Hepatocyte (in vitro differentiated cells): ENCODE measurements around the gene CYP4F11. TPM values are rescaled to one million over a fixed set of nuclear protein-coding genes. Genes with fewer than 3 reads are reported as not detected.
"Not testable (repeated sequence)": the region's sequence is repeated elsewhere in the genome, so short reads cannot be mapped to it uniquely, and the experiment has no call there.

Experiments
- DNase-seq: peaks from one replicate; pipeline ENCODE4 v3.0.0-alpha.2; 2016; ENCODE audit warnings: low spot score
- H2AFZ ChIP-seq: fragments of 200-600 bp; sonication (generic); 2 replicates; pipeline ENCODE4 v1.6.0; 2016; ENCODE audit warnings: antibody characterized with exemption, mild to moderate bottlenecking
- H3K27ac ChIP-seq: fragments of 200-600 bp; sonication (generic); 2 replicates; pipeline ENCODE4 v1.5.1; 2016; ENCODE audit warnings: mild to moderate bottlenecking
- H3K27me3 ChIP-seq: fragments of 200-600 bp; sonication (generic); 2 replicates; pipeline ENCODE4 v1.6.1; 2016
- H3K36me3 ChIP-seq: fragments of 200-600 bp; sonication (generic); replicated peaks from 2 replicates; pipeline ENCODE4 v1.5.1; 2016; ENCODE audit warnings: low read depth; ENCODE audit not compliant: insufficient read depth
- H3K4me1 ChIP-seq: fragments of 200-600 bp; sonication (generic); 2 replicates; pipeline ENCODE4 v1.5.1; 2016; ENCODE audit warnings: mild to moderate bottlenecking, moderate library complexity; ENCODE audit not compliant: insufficient read depth
- H3K4me2 ChIP-seq: fragments of 200-600 bp; sonication (generic); 2 replicates; pipeline ENCODE4 v1.6.0; 2016
- H3K4me3 ChIP-seq: fragments of 200-600 bp; sonication (generic); 2 replicates; pipeline ENCODE4 v1.5.1; 2016; ENCODE audit warnings: mild to moderate bottlenecking
- H3K79me2 ChIP-seq: fragments of 200-600 bp; sonication (generic); 2 replicates; pipeline ENCODE4 v1.6.0; 2017; ENCODE audit warnings: mild to moderate bottlenecking
- H3K9me2 ChIP-seq: fragments of 200-600 bp; sonication (generic); replicated peaks from 2 replicates; pipeline ENCODE4 v1.6.0; 2017; ENCODE audit warnings: mild to moderate bottlenecking; ENCODE audit not compliant: insufficient read depth
- H3K9me3 ChIP-seq: fragments of 200-600 bp; sonication (generic); 2 replicates; pipeline ENCODE4 v1.5.1; 2016; ENCODE audit warnings: low read depth, mild to moderate bottlenecking
- H4K20me1 ChIP-seq: fragments of 200-600 bp; sonication (generic); 2 replicates; pipeline ENCODE4 v1.6.0; 2016; ENCODE audit warnings: mild to moderate bottlenecking; ENCODE audit not compliant: insufficient read depth, poor library complexity, severe bottlenecking
- CTCF ChIP-seq: fragments of 200-600 bp; sonication (generic); IDR thresholded peaks from 2 replicates; pipeline ENCODE4 v1.5.1; 2016; ENCODE audit warnings: antibody characterized with exemption, mild to moderate bottlenecking; ENCODE audit not compliant: poor library complexity
- EZH2 ChIP-seq: fragments of 200-600 bp; sonication (generic); IDR thresholded peaks from 2 replicates; pipeline ENCODE4 v1.6.1; 2016; ENCODE audit warnings: antibody characterized with exemption, mild to moderate bottlenecking, borderline replicate concordance
- EZH2phosphoT487 ChIP-seq: fragments of 200-600 bp; sonication (generic); IDR thresholded peaks from one replicate; pipeline ENCODE4 v1.6.1; 2018; ENCODE audit warnings: antibody characterized with exemption, mild to moderate bottlenecking, low read depth, moderate library complexity; ENCODE audit not compliant: unreplicated experiment, severe bottlenecking
- WGBS: methylation state at CpG from one replicate; pipeline ENCODE4 v1.1.6; 2016; ENCODE audit warnings: low lambda C conversion rate; ENCODE audit errors: missing lambda C conversion rate; 5-methylcytosine and 5-hydroxymethylcytosine counted together
- polyA plus RNA-seq: library from polyadenylated mRNA; unstranded; fragments of >200 nt; fragmentation: Nextera tagmentation; extraction: Ambion mirVana; gene quantifications from 2 replicates; pipeline ENCODE4 v1.2.1, GENCODE V29; 2016
- total RNA-seq: library from RNA; depleted of rRNA; stranded (reverse); fragments of >200 nt; gene quantifications from 2 replicates; pipeline ENCODE4 v1.2.3, GENCODE V29; 2014

CYP4F11 gene
- total and polyA plus RNA-seq, 2 experiments from 2014 or later, result not detected

DNA sequence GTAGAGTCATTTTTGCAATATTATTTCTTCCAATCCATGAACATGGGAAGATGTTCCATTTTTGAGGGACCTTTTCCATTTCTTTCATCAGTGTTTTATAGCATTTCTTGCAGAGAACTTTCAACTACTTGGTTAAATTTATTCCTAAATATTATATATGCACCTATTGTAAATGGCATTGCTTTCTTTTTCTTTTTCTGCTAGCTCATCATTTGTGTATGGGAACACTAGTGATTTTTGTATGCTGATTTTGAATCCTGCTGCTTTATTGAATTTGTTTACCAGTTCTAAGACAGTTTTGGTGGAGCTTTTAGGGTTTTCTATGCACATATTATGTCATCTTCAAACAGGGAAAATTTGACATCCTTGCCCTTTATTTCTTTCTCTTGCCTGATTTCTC is 29.3 kb downstream of the CYP4F11 start:
- Histone ChIP-seq H3K79me2 (no peaks in the 10 kb centered on the region), H3K4me3 (no peak overlapping the region), H3K9me3 (no peaks in the 10 kb centered on the region), H3K9me2 (no peaks in the 10 kb centered on the region), H4K20me1 (no peaks in the 10 kb centered on the region), H3K27me3 (no peaks in the 10 kb centered on the region), H2AFZ (no peak overlapping the region), H3K27ac (no peak overlapping the region), H3K4me2 (no peak overlapping the region), H3K36me3 (no peaks in the 10 kb centered on the region), H3K4me1 (no peaks in the 10 kb centered on the region)
- TF ChIP-seq CTCF (no peak), EZH2 (no peak), EZH2phosphoT487 (no peak)
- no peak for DNase-seq

GRCh38 chr19:15902898-15903297 is 31.4 kb downstream of the CYP4F11 start:
- not testable (repeated sequence) for H2AFZ ChIP-seq, H3K27me3 ChIP-seq, H3K4me3 ChIP-seq, H3K79me2 ChIP-seq, H3K4me2 ChIP-seq, H3K9me2 ChIP-seq, H3K27ac ChIP-seq, H3K4me1 ChIP-seq, H3K9me3 ChIP-seq, DNase-seq, H3K36me3 ChIP-seq, H4K20me1 ChIP-seq
- 83% methylated on average over 29 of the region's 29 CpGs for WGBS

DNA sequence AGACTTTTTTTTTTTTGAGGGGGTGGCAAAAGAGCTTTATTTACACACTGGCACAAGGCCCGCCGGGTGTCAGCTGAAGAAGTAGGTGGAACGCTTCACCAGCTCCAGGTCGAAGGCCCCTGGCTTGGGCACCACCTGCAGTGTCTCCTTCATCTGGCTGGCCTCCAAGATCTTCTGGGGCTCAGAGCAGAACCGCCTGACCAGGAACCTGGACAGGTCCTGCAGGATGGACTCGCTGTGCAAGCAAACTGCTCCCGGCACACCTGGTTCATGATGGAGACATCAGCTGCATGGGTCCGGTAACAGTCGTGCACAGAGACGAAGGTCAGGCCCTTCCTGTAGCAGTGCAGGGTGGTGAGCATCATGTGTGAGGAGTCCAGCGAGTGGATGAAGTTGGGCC is 32.1 kb downstream of the CYP4F11 start:
- H3K36me3 ChIP-seq, result no peaks in the 10 kb centered on the region
- DNase-seq, result no peak
- 75% methylated on average over 11 of the region's 11 CpGs for WGBS

GRCh38 chr19:15900504-15900903 is 33.8 kb downstream of the CYP4F11 start:
- TF ChIP-seq CTCF, result no peak
- TF ChIP-seq EZH2phosphoT487, result no peak
- TF ChIP-seq EZH2, result no peak
- H3K27me3 ChIP-seq, result no peaks in the 10 kb centered on the region
- no peaks in the 10 kb centered on the region for H4K20me1 ChIP-seq
- H3K4me1 ChIP-seq, result no peaks in the 10 kb centered on the region
- H3K9me3 ChIP-seq, result no peaks in the 10 kb centered on the region
- no peaks in the 10 kb centered on the region for H3K9me2 ChIP-seq
- H3K4me2 ChIP-seq, result no peak overlapping the region
- no peak overlapping the region for H3K27ac ChIP-seq
- 77% methylated on average over 11 of the region's 11 CpGs for WGBS
- no peaks in the 10 kb centered on the region for H3K79me2 ChIP-seq
- no peak overlapping the region for H2AFZ ChIP-seq
- no peak for DNase-seq
- H3K36me3 ChIP-seq, result no peaks in the 10 kb centered on the region
- no peak overlapping the region for H3K4me3 ChIP-seq

More for the DNA sequence above, 32.1 kb downstream of the CYP4F11 start:
- no peaks in the 10 kb centered on the region for H3K9me3 ChIP-seq
- TF ChIP-seq EZH2 (no peak), CTCF (no peak)
- H3K27me3 ChIP-seq, result no peaks in the 10 kb centered on the region
- no peak overlapping the region for H3K4me2 ChIP-seq
- H2AFZ ChIP-seq, result no peak overlapping the region
- H4K20me1 ChIP-seq, result no peaks in the 10 kb centered on the region
- no peak overlapping the region for H3K4me3 ChIP-seq
- no peaks in the 10 kb centered on the region for H3K4me1 ChIP-seq
- no peaks in the 10 kb centered on the region for H3K9me2 ChIP-seq
- no peak overlapping the region for H3K27ac ChIP-seq
- H3K79me2 ChIP-seq, result no peaks in the 10 kb centered on the region

GRCh38 chr19:15900032-15900431 is 34.3 kb downstream of the CYP4F11 start:
- not testable (repeated sequence) for H3K27ac ChIP-seq, H3K9me3 ChIP-seq, DNase-seq, H3K4me3 ChIP-seq, H2AFZ ChIP-seq, H3K27me3 ChIP-seq, H3K36me3 ChIP-seq, H3K4me2 ChIP-seq, H3K79me2 ChIP-seq, H4K20me1 ChIP-seq, H3K9me2 ChIP-seq, H3K4me1 ChIP-seq
- 83% methylated on average over 15 of the region's 15 CpGs for WGBS

- H3K27me3 ChIP-seq, H3K9me2 ChIP-seq, H3K4me1 ChIP-seq, H3K27ac ChIP-seq, DNase-seq, H3K36me3 ChIP-seq, H4K20me1 ChIP-seq, H3K9me3 ChIP-seq, H3K4me3 ChIP-seq, H3K4me2 ChIP-seq, H2AFZ ChIP-seq, H3K79me2 ChIP-seq: not testable (repeated sequence)
- WGBS, result 91% methylated on average over 29 of the region's 30 CpGs
Measured at GRCh38 chr19:15899561-15899960, 34.8 kb downstream of the CYP4F11 start.
